Femur (tissue), 1 donor: ENCODE measurements around the gene FHDC1.

Source experiments
- DNase-seq: peaks from one replicate; pipeline ENCODE4 v3.0.0-alpha.2; 2017

FHDC1 gene

DNA sequence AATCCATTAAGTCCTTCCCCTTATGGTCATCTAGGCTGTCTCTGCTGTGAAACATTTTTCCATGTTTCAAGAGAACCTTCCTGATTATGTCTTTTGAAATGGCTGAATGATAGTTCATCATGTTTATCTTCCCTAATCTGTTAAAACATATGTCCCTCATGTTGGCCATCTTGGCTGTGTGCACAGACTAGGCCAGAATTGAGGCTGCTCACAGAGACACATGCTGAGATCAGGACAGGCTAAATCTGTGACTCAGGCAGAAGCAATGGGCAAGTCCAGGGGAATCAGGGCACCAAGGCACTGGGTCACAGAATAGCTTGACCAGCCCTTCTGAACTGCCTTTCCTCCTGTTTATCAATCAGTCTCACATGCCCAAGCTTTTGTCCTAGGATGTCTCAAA lies 78.3 kb downstream of the FHDC1 start:
- no peak for DNase-seq

DNA sequence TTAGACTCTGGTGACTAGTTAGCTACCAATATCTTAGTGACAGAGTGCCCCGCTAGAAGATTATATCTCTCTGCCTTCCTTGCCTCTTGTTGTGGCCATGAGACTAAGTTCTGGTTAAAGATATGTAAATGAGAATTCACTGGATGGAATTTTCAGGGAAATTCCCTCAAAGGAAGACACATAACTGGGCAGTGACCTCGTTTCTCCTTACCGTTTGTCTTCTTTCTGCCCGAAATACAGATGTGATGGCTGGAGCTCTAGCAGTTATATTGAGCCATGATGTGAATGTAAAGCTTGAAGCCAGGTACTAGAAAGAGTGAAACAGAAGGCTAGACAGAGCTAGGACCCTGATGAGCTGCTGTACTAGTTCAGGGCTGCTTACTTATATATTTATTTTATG lies 80.5 kb downstream of the FHDC1 start:
- no peak for DNase-seq

DNA sequence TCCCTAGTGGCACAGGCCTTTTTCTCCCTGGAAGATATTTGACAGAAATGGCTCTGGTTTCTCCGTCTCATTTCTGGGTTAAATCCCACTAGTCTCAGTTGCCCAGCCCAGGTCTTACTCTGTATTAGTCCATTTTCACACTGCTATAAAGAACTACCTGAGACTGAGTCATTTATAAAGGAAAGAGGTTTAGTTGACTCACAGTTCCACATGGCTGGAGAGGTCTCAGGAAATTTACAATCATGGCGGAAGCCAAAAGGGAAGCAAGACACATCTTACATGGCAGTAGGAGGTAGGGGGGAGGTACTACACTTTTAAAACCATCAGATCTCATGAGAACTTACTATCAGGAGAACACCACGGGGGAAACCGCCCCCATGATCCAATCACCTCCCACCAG lies 81.9 kb downstream of the FHDC1 start:
- DNase-seq = no peak

DNA sequence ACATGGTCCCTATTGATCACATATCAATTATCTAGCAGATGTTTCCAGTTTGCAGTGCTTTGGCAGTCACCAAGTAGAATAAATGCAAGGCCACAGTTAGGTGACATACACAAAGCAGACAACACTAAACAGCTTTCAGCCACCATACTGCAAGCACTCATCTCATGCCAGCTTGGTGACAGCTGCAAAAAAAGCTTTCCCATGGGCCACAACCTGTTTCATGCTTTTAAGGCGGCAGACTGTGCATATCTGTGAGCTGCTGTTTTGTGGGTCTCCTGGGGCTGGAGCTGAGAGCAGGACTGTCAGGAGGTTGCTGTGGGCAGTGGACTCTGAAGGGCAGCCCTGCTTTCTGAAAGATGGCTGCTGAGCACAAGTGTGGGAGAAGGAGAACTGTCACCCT lies 82.6 kb downstream of the FHDC1 start:
- DNase-seq = no peak

DNA sequence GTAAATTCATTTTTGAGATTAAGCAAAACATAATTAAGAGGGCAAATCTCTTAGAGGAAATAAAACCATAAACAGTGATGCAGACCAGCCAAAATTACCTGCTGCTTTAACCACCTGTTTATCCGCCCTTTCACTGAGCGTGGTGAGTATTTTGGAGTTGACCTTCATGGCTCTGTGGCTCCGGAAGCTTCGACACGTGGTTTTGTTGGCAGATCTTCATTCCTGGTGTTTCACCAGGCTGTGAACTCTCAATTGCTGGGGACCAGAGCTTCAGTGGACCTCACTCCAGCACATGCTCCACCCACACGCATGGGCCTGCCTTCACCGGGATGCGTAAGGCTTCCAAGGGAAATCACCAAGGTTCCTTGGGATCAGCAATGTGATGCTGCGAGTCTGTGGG lies 83.8 kb downstream of the FHDC1 start:
- DNase-seq = no peak

DNA sequence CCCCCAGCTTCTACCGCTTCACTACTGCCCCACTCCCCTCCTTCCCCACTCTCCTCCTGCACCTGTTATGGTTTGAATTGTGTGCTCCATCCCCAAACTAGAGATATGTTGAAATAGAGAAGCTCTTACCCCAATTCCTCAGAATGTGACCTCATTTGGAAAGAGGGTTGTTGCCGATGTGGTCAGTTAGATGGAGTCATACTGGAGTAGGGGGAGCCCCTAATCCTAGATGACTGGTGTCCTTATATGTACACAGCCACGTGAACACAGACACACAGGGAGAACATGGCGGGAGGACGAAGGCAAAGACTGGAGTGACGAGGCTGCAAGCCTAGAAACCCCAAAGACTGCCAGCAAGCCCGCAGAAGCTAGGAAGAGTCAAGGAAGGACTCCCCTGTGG lies 84.3 kb downstream of the FHDC1 start:
- no peak for DNase-seq

DNA sequence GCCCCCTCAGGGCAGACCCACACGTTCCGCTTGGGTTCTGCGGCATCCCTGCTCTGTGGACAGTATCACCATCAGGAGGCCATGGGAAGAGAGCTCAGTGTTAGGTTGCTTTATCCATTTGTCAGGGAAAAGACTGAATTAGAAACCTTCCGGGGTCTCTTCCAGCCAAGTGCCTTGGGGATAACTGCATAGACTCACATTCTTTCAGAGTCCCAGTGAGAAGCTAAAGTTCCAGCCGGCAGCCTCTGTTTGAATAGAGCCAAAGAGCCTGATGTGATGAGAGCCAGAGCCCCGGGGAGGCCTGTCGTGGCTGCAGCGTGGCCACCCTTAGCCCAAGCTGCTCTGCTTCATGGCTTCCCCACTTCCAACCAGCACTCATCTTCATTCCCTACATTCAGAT lies 85.2 kb downstream of the FHDC1 start:
- peak; percentile 37 for DNase-seq

DNA sequence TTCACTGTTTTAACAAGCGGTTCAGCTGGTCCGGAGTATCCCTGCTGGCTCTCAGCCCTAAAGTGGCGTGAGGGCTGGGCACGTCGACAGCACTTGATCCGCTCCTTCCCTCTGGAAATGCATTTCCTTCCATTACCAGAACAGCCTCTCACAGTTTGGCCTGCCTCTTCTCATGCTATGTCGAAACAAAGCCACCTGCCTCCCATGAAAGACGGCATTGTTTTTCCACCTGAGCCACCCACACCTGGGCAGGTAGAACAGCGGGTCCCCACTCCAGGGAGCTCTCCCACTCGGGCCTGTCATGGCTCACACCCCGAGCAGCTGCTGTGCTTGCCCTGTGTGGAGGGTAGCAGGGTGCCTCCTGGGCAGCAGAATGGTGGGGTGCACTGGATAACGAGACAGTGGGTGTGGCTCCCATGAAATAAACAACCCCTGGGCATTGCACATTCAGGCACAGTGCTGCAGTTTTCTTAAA lies 86.2 kb downstream of the FHDC1 start:
- no peak for DNase-seq

DNA sequence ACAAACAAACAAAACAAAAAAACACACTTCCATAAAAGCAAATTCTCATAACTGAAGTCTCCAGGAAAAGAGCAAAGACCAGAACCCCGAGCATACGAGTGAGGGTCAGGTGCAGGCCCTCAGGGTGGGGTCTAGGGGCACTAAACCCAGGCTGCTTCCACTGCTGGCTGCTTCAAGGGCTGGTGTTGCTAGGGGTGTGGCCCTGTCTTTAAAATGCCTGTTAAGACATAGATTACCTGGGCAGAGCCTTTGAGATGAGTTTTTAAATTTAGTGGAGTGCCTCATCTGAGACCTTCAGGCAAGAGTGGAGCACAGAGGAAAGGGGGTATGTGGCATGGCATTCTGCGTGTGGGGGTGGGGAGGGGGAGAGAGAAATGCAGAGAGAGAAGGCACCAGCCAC lies 87.0 kb downstream of the FHDC1 start:
- DNase-seq = no peak

DNA sequence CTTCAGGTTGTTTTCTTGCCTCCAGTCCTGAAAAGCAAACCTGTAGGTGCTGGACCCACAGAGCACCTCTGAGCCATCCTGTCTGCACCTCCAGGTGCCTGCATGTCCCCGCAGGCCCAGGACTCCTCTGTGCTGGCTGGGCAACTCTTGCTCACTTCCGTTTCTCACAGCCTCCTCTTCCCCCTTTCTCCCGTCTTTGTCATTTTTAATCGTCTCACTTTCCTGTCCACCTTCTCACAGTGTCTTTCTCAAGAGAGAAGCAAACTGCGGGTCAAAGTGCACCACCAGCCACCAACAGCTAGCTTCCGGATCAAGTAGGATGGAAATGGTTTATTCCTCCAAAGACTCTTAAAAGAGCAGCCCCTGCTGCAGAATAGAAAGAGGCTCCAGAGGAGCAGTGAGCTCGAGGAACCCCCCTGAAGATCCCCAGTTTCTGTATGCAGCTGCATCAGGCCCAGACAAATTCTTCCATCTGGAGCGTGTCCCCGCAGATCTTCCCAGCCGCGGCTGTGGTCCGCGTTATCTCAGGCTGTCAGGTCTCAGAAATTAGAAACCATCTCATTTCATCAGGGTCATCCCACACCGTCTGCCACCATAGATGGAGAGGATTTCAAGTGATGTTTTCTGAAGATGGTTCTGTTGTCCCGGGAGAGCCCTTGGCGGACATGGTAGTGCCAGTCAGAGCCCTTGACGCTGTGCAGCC lies 87.7 kb downstream of the FHDC1 start:
- DNase-seq = no peak

DNA sequence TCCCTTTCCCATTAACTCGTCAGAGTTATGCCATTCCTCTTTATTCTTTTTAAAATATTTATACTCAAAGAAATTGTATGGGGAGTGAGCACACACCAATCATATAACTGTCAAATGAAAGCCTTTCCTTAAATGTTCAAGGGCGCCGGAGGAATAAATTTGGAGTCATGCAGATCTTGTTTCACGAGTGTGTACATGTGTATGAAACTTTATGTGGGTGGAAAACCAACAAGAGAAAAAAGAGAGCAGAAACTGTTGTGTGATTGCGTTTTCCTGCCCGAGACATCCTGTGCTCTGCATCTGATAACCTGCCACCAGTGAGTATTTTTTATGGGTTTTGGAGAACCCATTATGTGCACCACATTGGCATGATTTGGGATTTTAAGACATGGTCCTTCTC lies 88.3 kb downstream of the FHDC1 start:
- no peak for DNase-seq

DNA sequence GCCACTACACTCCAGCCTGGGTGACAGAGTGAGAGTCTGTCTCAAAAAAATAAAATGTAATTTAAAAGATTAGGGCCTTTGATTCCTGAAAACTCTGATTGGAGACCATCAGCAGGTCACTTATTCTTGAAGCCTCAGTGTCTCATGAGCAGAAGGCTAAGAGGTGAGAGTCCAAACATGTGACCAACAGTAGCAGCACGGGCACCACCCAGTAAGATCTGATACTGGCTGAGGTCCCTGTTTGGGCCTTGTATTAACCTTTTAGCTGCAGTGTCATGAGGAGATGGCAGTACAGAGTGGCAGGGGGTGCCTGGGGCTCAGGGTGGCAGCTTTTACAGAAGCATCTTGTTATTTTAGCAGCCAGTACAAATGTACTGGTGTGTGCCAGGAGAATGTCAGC lies 89.3 kb downstream of the FHDC1 start:
- DNase-seq = no peak

DNA sequence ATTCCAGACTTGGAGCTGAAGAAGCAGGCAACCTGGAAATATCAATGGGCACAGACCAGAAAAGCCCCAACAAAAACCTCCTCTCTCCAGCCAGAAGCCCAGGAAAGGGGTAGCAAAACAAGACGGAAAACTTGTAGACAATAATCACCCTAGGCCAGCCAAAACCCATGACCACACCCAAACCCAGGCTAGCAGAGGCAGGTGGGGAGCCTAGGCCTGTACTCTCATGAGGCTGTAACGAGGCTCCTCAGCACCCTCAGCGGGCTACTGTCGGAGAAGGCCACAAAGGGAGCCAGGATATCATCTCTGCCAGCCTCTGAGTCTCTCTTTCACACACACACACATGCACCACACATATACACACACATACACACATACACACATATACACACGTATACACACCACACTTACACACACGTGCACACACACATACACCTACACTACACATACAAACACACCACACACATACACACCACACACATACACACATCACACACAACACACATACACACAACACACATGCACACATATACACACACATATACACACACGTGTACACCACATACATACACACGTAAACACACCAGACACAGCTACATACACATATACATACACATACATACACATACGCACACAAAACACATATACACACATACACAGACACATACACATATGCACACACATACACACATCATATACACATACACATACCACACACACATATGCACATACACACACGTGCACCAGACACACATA lies 90.6 kb downstream of the FHDC1 start:
- no peak for DNase-seq

DNA sequence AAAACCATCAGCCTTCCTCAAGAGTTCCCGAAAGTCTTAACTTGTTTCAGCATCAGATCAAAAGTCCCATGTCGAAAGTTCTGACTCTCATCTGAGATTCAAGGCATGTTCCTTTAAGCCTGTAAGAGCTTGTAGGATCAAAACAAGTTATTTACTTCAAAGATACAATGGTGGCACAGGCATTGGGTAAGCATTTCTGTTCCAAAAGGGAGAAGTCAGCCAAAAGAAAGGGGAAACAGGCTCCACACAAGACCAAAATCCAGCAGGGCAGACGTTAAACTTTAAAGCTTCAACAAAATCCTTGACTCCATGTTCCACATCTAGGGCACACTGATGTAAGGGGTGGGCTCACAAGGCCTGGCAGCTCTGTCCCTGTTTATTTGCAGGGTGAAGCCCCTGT lies 91.7 kb downstream of the FHDC1 start:
- no peak for DNase-seq

DNA sequence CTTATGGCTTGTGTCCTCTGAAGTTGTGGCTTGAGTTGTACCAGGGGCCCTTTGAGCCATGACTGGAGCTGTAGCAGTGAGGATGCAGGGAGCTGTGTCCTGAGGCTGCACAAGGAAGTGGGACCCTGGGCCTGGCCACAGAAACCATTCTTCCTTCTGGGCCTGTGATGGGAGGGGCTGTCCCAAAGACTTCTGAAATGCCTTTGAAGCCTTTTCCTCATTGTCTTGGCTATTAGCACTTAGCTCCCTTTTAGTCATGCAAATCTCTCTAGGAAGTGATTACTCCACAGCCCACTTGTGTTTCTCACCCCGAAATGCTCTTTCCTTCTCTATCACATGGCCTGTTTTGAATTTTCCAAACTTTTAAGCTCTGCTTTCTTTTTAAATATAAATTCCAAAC lies 92.4 kb downstream of the FHDC1 start:
- no peak for DNase-seq
